K562 (cell line): ENCODE results near the gene RNF167. TPM values are rescaled to one million over a fixed set of nuclear protein-coding genes. Genes with fewer than 3 reads are reported as not detected.

ENCODE experiments used
- ASH1L ChIP-seq: fragments of 450-650 bp; IDR thresholded peaks from 2 replicates; pipeline ENCODE4 v1.6.1; 2018; ENCODE audit warnings: borderline replicate concordance, mild to moderate bottlenecking, low read depth; ENCODE audit not compliant: partially characterized antibody
- ATF7 ChIP-seq: fragments of 450-650 bp; IDR thresholded peaks from 2 replicates; pipeline ENCODE4 v1.7.1; 2014; ENCODE audit warnings: mild to moderate bottlenecking, moderate library complexity
- BRD9 ChIP-seq: fragments of 450-650 bp; IDR thresholded peaks from 2 replicates; pipeline ENCODE4 v1.6.1; 2018; ENCODE audit warnings: low read depth; ENCODE audit not compliant: partially characterized antibody
- CHAMP1 ChIP-seq: fragments of 450-650 bp; IDR thresholded peaks from 2 replicates; pipeline ENCODE4 v1.6.1; 2016; ENCODE audit warnings: mild to moderate bottlenecking
- CHD2 ChIP-seq: IDR thresholded peaks from 2 replicates; pipeline ENCODE4 v1.6.1; 2011; ENCODE audit warnings: low read depth, low read length
- DLX4 ChIP-seq: fragments of 250-450 bp; sonication (Bioruptor Pico); IDR thresholded peaks from 2 replicates; pipeline ENCODE4 v1.6.1; 2021; ENCODE audit warnings: mild to moderate bottlenecking
- EWSR1 ChIP-seq: fragments of 450-650 bp; IDR thresholded peaks from 2 replicates; pipeline ENCODE4 v1.6.1; 2018; ENCODE audit warnings: borderline replicate concordance, mild to moderate bottlenecking, low read depth, moderate library complexity; ENCODE audit not compliant: partially characterized antibody
- GABPB1 ChIP-seq: sonication (generic); formaldehyde crosslinking; IDR thresholded peaks from 2 replicates; pipeline ENCODE4 v1.8.0; 2022; ENCODE audit warnings: mild to moderate bottlenecking, missing genetic modification reagents
- GATAD2B ChIP-seq: fragments of 450-650 bp; IDR thresholded peaks from 2 replicates; pipeline ENCODE4 v1.6.1; 2017; ENCODE audit warnings: mild to moderate bottlenecking, borderline replicate concordance
- HNRNPLL ChIP-seq: fragments of 200-400 bp; formaldehyde crosslinking; IDR thresholded peaks from 2 replicates; pipeline ENCODE4 v1.6.1; 2017; ENCODE audit warnings: low read length, low read depth, mild to moderate bottlenecking; ENCODE audit not compliant: poor library complexity, severe bottlenecking
- MCM3 ChIP-seq: fragments of 450-650 bp; IDR thresholded peaks from 2 replicates; pipeline ENCODE4 v1.6.1; 2016
- NFE2 ChIP-seq: IDR thresholded peaks from 2 replicates; pipeline ENCODE4 v1.6.1; 2014; ENCODE audit warnings: antibody characterized with exemption, low read depth
- NR4A1 ChIP-seq, 2 experiments: fragments of 250-450 bp in 1 of 2; fragments of 450-650 bp in 1 of 2; sonication (Bioruptor Pico) in 1 of 2; IDR thresholded peaks; 2 replicates each; pipeline versions ENCODE4 v1.4.0 to v1.6.1; 2016 to 2020; ENCODE audit warnings: mild to moderate bottlenecking in 2 of 2, missing compliant biosample characterization in 1 of 2, missing genetic modification characterization in 1 of 2, moderate library complexity in 1 of 2
- SMARCB1 ChIP-seq: IDR thresholded peaks from 2 replicates; pipeline ENCODE4 v1.6.1; 2011; ENCODE audit warnings: improper control_type of control experiment, low read depth; ENCODE audit not compliant: insufficient read length
- TSHZ1 ChIP-seq: fragments of 250-450 bp; sonication (Bioruptor Pico); IDR thresholded peaks from 2 replicates; pipeline ENCODE4 v1.4.0; 2020; ENCODE audit warnings: mild to moderate bottlenecking, moderate library complexity
- U2AF1 ChIP-seq: fragments of 200-400 bp; formaldehyde crosslinking; optimal IDR thresholded peaks from 2 replicates; pipeline ENCODE3; 2017; ENCODE audit warnings: mild to moderate bottlenecking, low read depth, low read length, moderate library complexity
- XRCC4 ChIP-seq: IDR thresholded peaks from one replicate; pipeline ENCODE4 v1.6.1; 2011; ENCODE audit not compliant: insufficient read depth, insufficient read length; ENCODE audit errors: extremely low read depth
- ZBTB7A ChIP-seq: IDR thresholded peaks from 2 replicates; pipeline ENCODE4 v1.6.1; 2011; ENCODE audit warnings: low read depth, mild to moderate bottlenecking, low read length, moderate library complexity, borderline replicate concordance; ENCODE audit not compliant: control insufficient read depth
- ZC3H8 ChIP-seq: fragments of 450-650 bp; IDR thresholded peaks from 2 replicates; pipeline ENCODE4 v1.6.1; 2017
- ZNF124 ChIP-seq: sonication (generic); formaldehyde crosslinking; IDR thresholded peaks from 2 replicates; pipeline ENCODE4 v1.8.1; 2022; ENCODE audit warnings: missing genetic modification reagents
- ZNF324 ChIP-seq: fragments of 250-450 bp; sonication (Bioruptor Pico); IDR thresholded peaks from 2 replicates; pipeline ENCODE4 v1.4.0; 2020; ENCODE audit warnings: mild to moderate bottlenecking
- ZNF445 ChIP-seq: fragments of 250-450 bp; sonication (Bioruptor Pico); IDR thresholded peaks from 2 replicates; pipeline ENCODE4 v1.4.0; 2020; ENCODE audit warnings: low read depth, mild to moderate bottlenecking, moderate library complexity
- ZNF778 ChIP-seq: fragments of 450-650 bp; formaldehyde crosslinking; IDR thresholded peaks from 2 replicates; pipeline ENCODE4 v1.4.0; 2020; ENCODE audit warnings: mild to moderate bottlenecking, moderate library complexity
- polyA plus RNA-seq, 8 experiments: library from polyadenylated mRNA; depleted of rRNA in 4 of 8; stranded (reverse) in 5 of 8; unstranded in 3 of 8; fragments of >200 nt; fragmentation: Nextera tagmentation in 2 of 8; fragmentation: Illumina TruSeq in 1 of 8; extraction: Ambion mirVana in 2 of 8; extraction: Trizol in 1 of 8; gene quantifications; 2 replicates each; pipeline versions ENCODE4 v1.2.1 to v1.2.3, GENCODE V29; 2011 to 2014; ENCODE audit warnings: inconsistent platforms in 1 of 8, missing spikeins in 1 of 8
- total RNA-seq, 7 experiments: library from RNA; depleted of rRNA in 6 of 7; stranded (reverse); fragments of >200 nt in 6 of 7; fragmentation: Illumina TruSeq in 2 of 7; extraction: Trizol in 2 of 7; gene quantifications; 2 replicates each; pipeline versions ENCODE4 v1.2.1 to v1.2.3, GENCODE V29; 2011 to 2021; ENCODE audit warnings: low replicate concordance in 1 of 7

RNF167 gene
- total and polyA plus RNA-seq, 9 of the 15 experiments (the other 6 are each of a cell fraction or from before 2014, with no cell fraction given) = 16.5 to 143 (median 45.5) TPM

GRCh38 chr17:4939796-4940554, at the start of gene RNF167, which contains the start of gene SLC25A11 (continued):
- peak; percentile 99 for TF ChIP-seq CHD2
- no peak for TF ChIP-seq TSHZ1 (CRISPR knock-in tag)
- no peak for TF ChIP-seq ZC3H8
- no peak for TF ChIP-seq CHAMP1
- no peak; the same call in 1 of the 2 replicates for TF ChIP-seq GABPB1 (CRISPR knock-in tag)
- no peak for TF ChIP-seq GATAD2B
- peak; percentile 60 for TF ChIP-seq HNRNPLL
- TF ChIP-seq EWSR1 = no peak
- TF ChIP-seq ASH1L = peak; percentile 82
- no peak for TF ChIP-seq ZNF124 (CRISPR knock-in tag)
- no peak for TF ChIP-seq ZNF445 (CRISPR knock-in tag)
- peak; percentile 48; the same call in 1 of the 2 replicates for TF ChIP-seq ZBTB7A
- TF ChIP-seq DLX4 = no peak
- no peak for TF ChIP-seq NFE2
- no peak for TF ChIP-seq U2AF1
- no peak for TF ChIP-seq ZNF778 (CRISPR knock-in tag)
- no peak for TF ChIP-seq XRCC4
- TF ChIP-seq MCM3 = no peak
- TF ChIP-seq ATF7 = no peak; the same call in 1 of the 2 replicates
- TF ChIP-seq SMARCB1 = no peak
- no peak for TF ChIP-seq ZNF324 (CRISPR knock-in tag)
- TF ChIP-seq NR4A1 (CRISPR knock-in tag; IDR thresholded peaks at IDR 0.05) = no peak
- TF ChIP-seq NR4A1 (tag; IDR thresholded peaks at IDR 0.05) = 0 out of 2 replicates have a peak, but pooled peaks have one; percentile 63
- no peak for TF ChIP-seq BRD9
